Activated T-cell treated with anti-CD3 and anti-CD28 coated beads for 1 hour (primary cell): ENCODE measurements around the gene RCAN1.
"Not testable (repeated sequence)": the region's sequence is repeated elsewhere in the genome, so short reads cannot be mapped to it uniquely, and the experiment has no call there.

Experiments
- DNase-seq: peaks from one replicate; pipeline ENCODE4 v3.0.0-alpha.2; 2020; ENCODE audit warnings: low read depth

RCAN1 gene

GRCh38 chr21:34568801-34569200 lies 46.1 kb downstream of the RCAN1 start:
- DNase-seq: not testable (repeated sequence)

- DNase-seq: no peak
These were observed 47.2 kb downstream of the RCAN1 start for GRCh38 chr21:34567604-34568155.

- no peak for DNase-seq
These were observed 49.7 kb downstream of the RCAN1 start for GRCh38 chr21:34565238-34565637.

- not testable (repeated sequence) for DNase-seq
These were observed 51.5 kb downstream of the RCAN1 start for GRCh38 chr21:34563370-34563769.

GRCh38 chr21:34561806-34562205 lies 53.1 kb downstream of the RCAN1 start:
- no peak for DNase-seq

- DNase-seq: no peak
These were observed 54.3 kb downstream of the RCAN1 start for GRCh38 chr21:34560609-34561008.

GRCh38 chr21:34560021-34560420 lies 54.9 kb downstream of the RCAN1 start:
- DNase-seq: no peak

- no peak for DNase-seq
These were observed 55.8 kb downstream of the RCAN1 start for GRCh38 chr21:34559089-34559631.

- no peak for DNase-seq
These were observed 56.7 kb downstream of the RCAN1 start for GRCh38 chr21:34558166-34558565.

- DNase-seq: no peak
These were observed 57.7 kb downstream of the RCAN1 start for GRCh38 chr21:34557261-34557660.

- not testable (repeated sequence) for DNase-seq
These were observed 60.2 kb downstream of the RCAN1 start for GRCh38 chr21:34554670-34555069.

- DNase-seq: no peak
These were observed 60.7 kb downstream of the RCAN1 start for GRCh38 chr21:34554227-34554626.

- DNase-seq: no peak
These were observed 61.6 kb downstream of the RCAN1 start for GRCh38 chr21:34553151-34553952.

GRCh38 chr21:34552360-34553098 lies 62.4 kb downstream of the RCAN1 start:
- no peak for DNase-seq

GRCh38 chr21:34550182-34550799 lies 64.6 kb downstream of the RCAN1 start:
- DNase-seq: no peak

GRCh38 chr21:34548781-34549376 lies 66.0 kb downstream of the RCAN1 start:
- no peak for DNase-seq

- no peak for DNase-seq
These were observed 68.4 kb downstream of the RCAN1 start for GRCh38 chr21:34546542-34546941.

GRCh38 chr21:34545079-34545884 lies 69.6 kb downstream of the RCAN1 start:
- DNase-seq: no peak

- DNase-seq: peak; percentile 6
These were observed 70.8 kb downstream of the RCAN1 start for GRCh38 chr21:34544032-34544496.

- no peak for DNase-seq
These were observed 71.9 kb downstream of the RCAN1 start for GRCh38 chr21:34543017-34543416.

- DNase-seq: no peak
These were observed 74.7 kb downstream of the RCAN1 start for GRCh38 chr21:34540206-34540605.
